Globus pallidus (tissue), 1 donor: Measurements from ENCODE around the gene ZNF138.
"Not testable (repeated sequence)": the region's sequence is repeated elsewhere in the genome, so short reads cannot be mapped to it uniquely, and the experiment has no call there.

ENCODE experiments used
- DNase-seq: peaks from one replicate; pipeline ENCODE4 v3.0.0-alpha.2; 2015; ENCODE audit warnings: low spot score

Gene ZNF138

DNA sequence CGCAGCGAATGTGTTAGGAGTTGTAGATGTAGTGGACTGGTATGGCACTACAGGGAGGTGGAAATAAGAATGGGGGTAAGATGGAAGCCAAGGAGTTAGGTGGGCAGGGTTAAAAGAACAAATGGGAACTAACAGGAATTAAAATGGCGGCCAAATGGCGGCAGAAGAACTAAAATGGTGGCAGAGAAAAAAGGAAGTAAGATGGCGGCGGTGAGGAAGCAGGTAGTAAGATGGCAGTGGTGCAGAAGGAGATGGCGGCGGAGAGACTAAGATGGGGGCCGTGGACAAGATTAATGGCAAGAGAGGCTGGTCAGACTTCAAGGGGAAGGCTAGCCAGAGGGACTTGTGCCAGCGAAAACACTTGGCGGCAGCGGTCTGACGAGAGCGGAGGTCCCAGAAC lies 44.5 kb downstream of the ZNF138 start:
- DNase-seq, result no peak

DNA sequence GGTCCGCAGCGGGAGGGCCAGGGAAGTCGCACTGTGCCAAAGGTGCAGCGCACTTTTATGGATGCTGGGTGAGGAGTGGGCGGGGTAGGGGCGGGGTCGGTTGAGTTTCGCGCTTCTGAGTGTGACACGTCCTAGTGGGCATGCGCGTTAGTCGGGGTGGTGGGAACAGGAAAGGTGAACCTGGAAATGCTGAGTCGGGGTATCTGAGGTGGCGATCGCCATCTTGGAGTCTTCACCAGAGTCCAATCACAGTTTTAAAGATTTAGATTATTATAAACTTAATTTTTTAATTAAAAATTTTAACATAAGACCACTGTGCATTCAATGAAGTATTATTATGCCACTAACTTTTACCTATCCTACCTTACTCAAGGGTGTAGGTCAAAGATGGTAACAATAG lies 45.7 kb downstream of the ZNF138 start:
- DNase-seq, result no peak

DNA sequence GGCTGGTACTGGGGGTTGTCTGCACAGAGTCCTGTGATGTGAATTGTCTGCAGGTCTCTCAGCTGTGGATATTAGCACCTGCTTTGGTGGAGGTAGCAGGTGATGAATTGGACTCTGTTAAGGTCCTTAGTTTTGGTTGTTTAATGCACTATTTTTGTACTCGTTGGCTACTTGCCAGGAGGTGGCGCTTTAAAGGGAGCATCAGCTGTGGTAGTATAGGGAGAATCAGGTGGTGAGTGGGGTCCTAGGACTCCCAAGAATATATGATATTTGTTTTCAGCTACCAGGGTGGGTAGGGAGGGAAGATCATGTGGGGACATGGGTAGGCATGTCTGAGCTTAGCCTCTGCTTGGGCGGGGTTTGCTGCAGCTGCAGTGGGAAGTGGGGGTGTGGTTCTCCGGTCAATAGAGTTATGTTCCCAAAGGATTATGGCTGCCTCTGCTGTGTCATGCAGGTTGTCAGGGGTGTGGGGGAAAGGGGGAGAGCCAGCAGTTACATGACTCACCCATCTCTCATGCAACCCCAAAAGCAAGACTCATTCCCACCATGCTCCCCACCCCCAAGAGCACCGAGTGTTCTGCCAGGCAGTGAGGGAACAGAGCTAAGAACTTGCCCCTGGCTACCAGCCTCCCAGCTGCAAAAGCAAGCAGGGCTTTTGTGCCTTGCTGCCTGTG lies 55.2 kb downstream of the ZNF138 start:
- DNase-seq, result peak; percentile 4

DNA sequence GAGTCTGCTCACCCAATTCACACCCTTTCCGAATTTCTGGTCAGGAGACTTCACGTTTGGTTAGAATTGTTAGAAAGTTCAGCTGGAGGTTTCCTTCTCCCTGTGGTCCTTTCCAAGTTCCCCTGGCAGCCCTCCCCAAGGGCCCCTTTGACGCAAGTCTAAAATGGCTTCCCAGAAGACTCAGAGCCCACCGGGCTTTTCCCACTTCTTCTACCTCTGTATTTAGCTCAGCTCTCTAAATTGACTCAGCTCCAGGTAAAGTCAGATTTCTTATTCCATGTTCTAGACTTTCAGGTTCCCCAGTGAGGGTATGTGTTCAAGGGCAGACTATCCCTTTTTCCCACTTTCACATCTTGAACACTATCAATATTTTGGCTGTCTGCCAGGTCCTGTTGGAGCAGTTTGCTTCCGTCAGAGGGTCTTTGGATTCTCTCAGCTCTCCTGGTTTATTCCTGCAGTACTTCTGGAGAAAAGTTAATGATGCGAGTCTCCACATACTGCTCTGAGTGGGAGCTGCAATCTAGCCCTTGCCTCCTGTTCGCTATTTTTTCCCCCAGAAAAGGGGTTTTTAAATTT lies 55.8 kb downstream of the ZNF138 start:
- DNase-seq, result no peak

GRCh38 chr7:64853679-64854078 lies 59.5 kb downstream of the ZNF138 start:
- no peak for DNase-seq

- DNase-seq, result no peak
Observed at GRCh38 chr7:64854969-64855368, 60.7 kb downstream of the ZNF138 start.

GRCh38 chr7:64863021-64863420 lies 68.8 kb downstream of the ZNF138 start:
- no peak for DNase-seq

GRCh38 chr7:64863530-64863929 lies 69.3 kb downstream of the ZNF138 start:
- DNase-seq, result not testable (repeated sequence)

- DNase-seq, result no peak
Observed at GRCh38 chr7:64863969-64864368, 69.7 kb downstream of the ZNF138 start.

- no peak for DNase-seq
Observed at GRCh38 chr7:64867863-64868440, 73.7 kb downstream of the ZNF138 start.

- no peak for DNase-seq
Observed at GRCh38 chr7:64868499-64868898, 74.3 kb downstream of the ZNF138 start.

- no peak for DNase-seq
Observed at GRCh38 chr7:64869121-64869725, 75.0 kb downstream of the ZNF138 start.

DNA sequence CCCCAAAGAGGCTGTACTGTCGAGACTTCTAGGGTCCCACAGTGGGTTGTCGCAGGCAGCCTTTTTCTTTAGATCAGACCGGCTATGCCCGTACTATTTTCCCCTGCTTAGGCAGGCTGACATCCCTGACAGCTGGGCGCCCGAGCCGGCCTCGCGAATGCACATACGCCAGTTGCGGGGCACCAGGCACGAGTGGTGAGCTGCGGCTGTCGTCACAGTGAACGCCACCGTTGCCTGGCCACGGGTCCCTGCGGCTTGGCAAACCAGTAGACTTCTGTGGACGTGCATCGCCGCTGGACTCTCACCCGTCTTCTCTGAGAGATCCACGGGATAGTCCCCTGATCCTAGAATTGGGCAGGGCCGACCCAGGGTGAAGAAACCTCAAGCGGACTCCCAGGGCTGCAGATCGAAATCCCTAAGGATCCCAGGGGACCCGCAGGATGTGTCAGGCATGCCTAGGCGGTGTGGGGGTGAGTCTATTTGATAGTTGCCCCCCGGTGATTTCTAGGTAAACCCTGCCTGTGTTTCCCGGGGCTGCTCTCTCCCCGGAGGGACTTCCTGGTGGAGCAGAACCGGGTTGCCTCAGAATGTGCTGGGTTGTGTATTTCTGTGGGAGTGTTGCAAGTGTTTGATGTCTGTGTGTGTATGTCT lies 75.8 kb downstream of the ZNF138 start:
- DNase-seq, result no peak

GRCh38 chr7:64870656-64871055 lies 76.4 kb downstream of the ZNF138 start:
- no peak for DNase-seq

GRCh38 chr7:64871761-64872160 lies 77.5 kb downstream of the ZNF138 start:
- DNase-seq, result no peak

- DNase-seq, result no peak
Observed at GRCh38 chr7:64872351-64873154, 78.3 kb downstream of the ZNF138 start.

DNA sequence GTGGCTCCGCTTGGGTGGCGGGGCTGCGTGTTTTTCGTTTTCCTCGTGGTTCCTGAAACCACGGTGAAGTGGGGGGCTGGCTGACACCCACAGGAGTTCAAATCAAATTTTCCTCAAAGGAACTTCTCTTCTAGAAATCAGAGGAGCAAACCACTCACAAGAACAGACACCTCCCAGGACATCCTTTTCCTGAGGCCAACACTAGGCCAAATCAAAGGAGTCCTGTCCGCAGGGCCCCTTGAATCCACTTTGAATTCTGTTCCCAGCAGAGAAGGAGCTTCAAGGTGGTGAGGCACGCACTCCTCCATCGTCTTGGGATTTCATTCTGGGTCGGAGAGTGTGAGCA lies 78.9 kb downstream of the ZNF138 start:
- no peak for DNase-seq

GRCh38 chr7:64873517-64873916 lies 79.3 kb downstream of the ZNF138 start:
- DNase-seq, result no peak

DNA sequence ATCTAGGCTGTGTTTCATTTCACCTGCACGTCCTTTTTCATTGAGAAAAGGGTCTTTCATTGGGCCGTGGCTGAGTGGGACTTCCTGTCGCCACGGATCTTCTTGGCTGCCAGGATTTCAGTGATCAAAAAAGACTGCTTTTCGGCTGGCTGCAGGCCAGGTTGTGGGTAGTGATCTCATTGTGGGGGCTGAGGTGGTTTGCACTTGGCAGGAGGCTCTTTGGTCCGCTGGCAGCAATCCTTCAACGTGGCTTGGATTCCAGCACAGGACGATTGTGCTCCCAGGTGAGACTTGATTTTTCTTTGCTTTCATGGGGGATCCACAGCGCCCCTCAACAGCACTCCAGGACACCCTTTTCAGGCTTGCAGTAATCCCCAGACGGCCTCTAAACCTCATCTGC lies 79.9 kb downstream of the ZNF138 start:
- DNase-seq, result no peak

GRCh38 chr7:64874562-64875250 lies 80.5 kb downstream of the ZNF138 start:
- DNase-seq, result no peak

GRCh38 chr7:64875258-64875657 lies 81.0 kb downstream of the ZNF138 start:
- DNase-seq, result no peak
